ENCODE measurements around the gene STEAP1B.
"Not testable (repeated sequence)": the region's sequence is repeated elsewhere in the genome, so short reads cannot be mapped to it uniquely, and the experiment has no call there.

STEAP1B gene

GRCh38 chr7:22454446-22454845 is 45.5 kb downstream of the STEAP1B start:
- no peak for DNase-seq (ENCODE audit: low read depth in 3 of 3)

GRCh38 chr7:22452960-22453558 is 46.9 kb downstream of the STEAP1B start:
- no peak for DNase-seq (ENCODE audit: low read depth in 3 of 3)

GRCh38 chr7:22452142-22452959 is 47.6 kb downstream of the STEAP1B start:
- no peak for DNase-seq (ENCODE audit: low read depth in 3 of 3)

GRCh38 chr7:22450013-22450412 is 50.0 kb downstream of the STEAP1B start:
- DNase-seq (ENCODE audit: low read depth in 3 of 3) = not testable (repeated sequence)

- no peak for DNase-seq (ENCODE audit: low read depth in 3 of 3)
Observed at GRCh38 chr7:22447762-22448161, 52.2 kb downstream of the STEAP1B start.

DNA sequence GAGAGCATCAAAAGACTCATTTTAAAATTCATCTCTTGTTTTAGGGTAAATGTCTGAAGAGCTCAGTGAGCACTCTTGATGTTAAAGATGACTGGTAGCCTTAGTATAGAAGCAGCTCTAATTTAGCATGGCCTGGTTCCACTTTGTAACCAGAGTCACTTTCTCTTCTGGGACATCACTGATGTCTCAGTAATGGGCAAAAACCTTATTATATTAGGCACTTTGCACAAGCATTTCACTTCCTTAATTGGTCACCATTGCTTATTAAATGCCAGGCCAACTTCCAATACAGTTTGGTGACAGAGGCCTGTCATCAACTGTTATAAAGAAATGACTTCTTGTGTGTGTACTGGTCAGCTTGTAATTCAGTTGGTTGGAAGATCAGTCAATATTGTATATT is 53.0 kb downstream of the STEAP1B start:
- no peak for DNase-seq (ENCODE audit: low read depth in 3 of 3)

DNA sequence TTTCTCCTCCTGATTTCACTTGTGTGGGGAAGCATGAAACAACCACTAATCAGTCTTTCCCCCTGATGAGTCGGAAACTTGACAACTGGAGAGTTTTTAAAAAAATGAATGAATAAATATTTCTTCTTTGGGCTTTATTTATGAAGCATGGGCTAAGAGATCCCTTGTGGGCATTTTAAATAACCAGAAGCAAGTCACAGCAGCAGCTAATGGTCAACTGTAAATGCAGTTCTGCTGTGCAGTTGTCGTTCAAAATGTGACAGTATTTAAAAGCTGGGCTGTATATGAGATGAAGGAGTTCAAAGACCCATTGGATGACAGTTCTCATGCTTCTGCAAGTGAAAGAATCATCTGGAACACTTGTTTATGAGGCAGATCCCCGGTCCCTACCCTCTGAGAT is 54.1 kb downstream of the STEAP1B start:
- DNase-seq (ENCODE audit: low read depth in 3 of 3) = no peak

- no peak for DNase-seq (ENCODE audit: low read depth in 3 of 3)
Observed at GRCh38 chr7:22445140-22445743, 54.7 kb downstream of the STEAP1B start.

DNA sequence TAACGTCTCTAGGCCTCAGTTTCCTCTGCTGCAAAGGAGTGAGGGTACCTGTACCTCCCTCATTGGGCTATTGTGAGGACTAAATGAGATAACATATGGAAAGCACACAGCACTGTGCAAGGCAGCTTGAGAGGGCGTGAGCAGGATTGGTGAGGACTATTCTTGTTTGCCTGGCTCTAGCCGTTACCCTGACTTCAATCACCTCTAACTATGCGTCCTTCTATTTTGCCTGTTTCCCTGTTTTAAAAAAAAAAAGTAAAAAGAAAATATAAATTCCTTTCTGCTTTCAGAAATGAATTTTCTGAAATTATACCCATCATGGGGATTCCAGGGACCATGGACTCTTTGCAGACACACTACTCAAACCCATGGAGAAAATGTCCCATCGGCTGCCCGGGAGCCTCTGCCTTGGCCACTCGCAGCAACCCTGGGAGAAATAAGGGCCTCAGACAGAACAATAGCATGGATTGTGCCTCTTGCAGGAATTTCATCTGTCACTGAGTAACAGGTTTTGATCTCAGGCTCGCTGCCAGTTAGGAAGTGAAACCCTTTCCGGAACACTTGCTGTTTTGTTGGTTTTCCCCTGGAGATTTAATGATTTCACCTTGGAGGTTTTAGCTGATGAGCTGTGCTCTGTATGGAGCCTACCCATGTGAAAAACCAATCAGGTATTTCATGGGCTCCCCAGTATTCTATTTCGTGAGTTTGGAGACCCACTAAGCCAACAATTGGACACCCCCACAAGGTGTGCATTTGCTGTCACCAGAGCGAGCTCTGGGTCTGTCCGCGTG is 55.6 kb downstream of the STEAP1B start:
- no peak for DNase-seq (ENCODE audit: low read depth in 3 of 3)

DNA sequence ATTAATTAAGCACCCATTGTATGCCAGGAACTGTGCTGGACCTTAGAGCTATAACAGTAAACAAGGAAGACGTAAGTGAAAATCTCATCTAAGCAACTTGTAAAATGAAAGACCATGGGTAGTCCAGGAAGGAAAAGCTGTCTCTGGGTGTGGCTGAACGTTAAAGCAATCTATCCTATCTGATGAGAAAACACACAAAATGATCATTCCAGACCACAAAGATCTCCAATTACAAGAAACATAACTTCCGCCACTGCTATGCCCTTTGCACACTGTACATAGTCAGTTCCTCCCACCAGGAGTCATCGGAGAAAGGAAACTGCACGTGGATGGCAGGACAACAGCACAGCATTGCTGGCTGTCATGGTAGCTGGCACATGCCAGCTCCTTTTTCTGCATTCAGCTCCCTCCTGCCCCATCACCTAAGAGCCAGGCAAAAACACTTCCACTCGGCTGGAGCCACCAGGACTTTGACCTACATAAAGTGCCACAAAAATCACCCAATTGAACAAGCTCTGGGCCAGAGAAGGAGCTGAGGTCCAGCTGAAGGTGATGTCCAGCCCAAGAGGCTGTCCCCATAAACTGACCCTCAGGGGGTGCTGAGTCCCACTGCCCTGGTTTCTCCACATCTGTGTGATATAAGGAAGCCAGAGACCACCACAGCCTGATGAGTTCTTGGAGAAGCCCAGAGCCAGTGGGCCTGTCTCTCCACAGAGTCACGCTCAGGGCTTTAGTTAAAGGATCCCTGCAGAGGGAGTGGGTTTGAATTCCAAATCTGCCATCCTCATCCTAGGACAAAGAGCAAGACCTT is 56.4 kb downstream of the STEAP1B start:
- no peak for DNase-seq (ENCODE audit: low read depth in 3 of 3)

GRCh38 chr7:22442882-22443369 is 57.1 kb downstream of the STEAP1B start:
- DNase-seq (ENCODE audit: low read depth in 3 of 3) = no peak

DNA sequence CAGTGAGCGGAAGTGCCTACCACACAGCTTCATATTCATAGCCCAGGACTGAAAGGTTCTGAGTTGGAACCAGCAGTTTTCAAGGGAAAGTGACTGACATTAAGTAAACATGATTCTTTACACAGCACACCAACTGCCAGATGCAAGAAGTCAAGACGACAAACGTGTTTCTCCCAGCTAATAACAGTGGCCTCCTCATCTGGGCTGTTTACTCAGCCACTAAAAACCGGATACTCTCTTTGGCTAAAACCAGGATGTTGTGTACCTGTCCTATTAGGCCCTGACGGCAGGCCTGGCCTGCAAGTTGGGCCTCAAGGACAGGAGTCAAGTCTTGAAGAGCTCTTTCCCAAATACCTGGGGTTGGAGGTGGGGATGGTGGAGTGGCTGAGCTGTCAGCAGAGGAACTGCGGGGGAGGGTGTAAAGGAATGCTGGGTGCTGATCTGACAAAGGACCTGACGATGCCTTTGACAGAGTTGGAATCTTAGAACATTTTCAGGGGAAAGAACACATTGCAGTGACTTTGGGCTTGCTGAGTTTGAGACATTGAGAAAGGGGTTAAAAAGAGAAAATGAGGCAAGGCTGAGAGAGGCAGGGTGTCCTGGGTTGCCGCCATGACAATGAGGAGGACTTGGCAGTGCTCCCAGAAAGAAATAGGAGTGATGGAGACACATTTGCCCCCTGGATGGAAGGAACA is 57.7 kb downstream of the STEAP1B start:
- no peak for DNase-seq (ENCODE audit: low read depth in 3 of 3)

GRCh38 chr7:22441157-22441556 is 58.8 kb downstream of the STEAP1B start:
- no peak for DNase-seq (ENCODE audit: low read depth in 3 of 3)

- no peak for DNase-seq (ENCODE audit: low read depth in 3 of 3)
Observed at GRCh38 chr7:22438994-22439393, 61.0 kb downstream of the STEAP1B start.

- DNase-seq (ENCODE audit: low read depth in 3 of 3) = not testable (repeated sequence)
Observed at GRCh38 chr7:22436552-22436951, 63.4 kb downstream of the STEAP1B start.

DNA sequence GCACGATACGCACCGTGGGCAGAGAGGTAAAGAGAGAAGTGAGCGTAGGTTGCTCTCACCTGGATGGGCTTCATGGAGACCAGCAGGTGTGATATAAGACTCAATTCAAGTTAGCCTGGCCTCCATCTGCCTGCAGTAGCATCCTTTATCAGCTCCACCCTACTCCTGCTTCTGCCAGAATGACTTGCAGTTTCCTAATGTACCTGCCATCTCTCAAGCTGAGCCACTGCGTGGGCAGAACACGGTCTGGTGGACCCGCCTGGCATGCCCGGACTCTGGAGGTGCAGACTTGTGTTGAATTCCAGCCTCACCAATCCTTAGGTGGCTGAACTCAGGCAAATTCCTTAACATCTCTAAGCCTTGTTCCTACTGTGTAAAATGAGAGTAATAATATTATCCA is 64.3 kb downstream of the STEAP1B start:
- no peak for DNase-seq (ENCODE audit: low read depth in 3 of 3)

DNA sequence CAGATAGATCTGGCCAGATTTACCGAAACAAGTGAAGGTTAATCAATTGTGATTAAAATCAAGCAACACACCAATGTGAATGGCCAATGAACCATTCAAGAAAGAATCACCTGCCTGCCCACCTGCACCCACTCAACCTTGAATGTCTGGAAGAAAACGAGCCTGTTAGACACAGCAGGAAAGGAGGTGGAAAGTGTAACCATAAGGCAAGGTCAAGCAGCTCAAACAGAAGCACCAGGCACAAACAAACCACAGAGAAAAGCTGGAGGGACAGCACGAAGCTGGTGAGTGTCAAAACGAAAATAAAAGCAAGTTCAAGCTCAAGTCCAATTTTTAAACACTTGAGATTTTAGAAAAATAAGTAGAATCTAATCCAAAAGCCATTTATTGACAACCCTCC is 64.9 kb downstream of the STEAP1B start:
- DNase-seq (ENCODE audit: low read depth in 3 of 3) = no peak

DNA sequence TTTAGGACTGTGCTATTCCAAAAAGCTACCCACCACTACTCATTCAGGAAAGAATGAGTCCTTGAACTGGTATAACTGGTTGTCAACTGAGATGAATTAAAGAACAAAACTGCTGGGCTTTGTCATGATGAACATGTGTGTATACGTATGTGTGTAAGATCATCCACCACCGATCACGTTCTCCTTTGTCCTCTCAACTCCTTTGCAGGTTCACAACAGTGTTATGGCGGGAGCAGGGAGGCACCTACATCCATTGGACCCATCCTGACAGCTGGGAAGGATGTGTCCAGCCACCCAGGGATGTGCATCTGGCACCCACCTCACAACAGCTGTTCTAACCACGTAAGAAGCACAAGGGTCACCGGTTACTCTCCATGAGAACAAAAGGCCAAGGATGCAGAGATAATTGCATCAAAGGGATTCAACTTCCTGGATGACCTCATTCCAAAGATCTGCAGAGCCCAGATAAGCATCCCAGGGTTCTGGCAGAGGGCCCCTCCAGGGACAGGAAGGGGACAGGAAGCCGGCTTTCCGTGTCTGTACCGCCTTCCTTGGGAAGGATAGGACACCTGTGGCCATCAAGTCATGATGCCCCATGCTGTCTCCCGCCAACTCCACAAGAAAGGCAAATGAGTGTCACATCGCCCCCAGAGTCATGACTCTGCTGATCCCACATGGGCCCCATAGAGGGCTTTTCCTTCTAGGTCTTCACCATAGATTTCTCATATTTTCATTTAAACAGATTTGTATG is 66.1 kb downstream of the STEAP1B start:
- no peak for DNase-seq (ENCODE audit: low read depth in 3 of 3)

- not testable (repeated sequence) for DNase-seq (ENCODE audit: low read depth in 3 of 3)
Observed at GRCh38 chr7:22433165-22433700, 66.8 kb downstream of the STEAP1B start.

Measured in stimulated activated CD4-positive, alpha-beta T cell treated with anti-CD3 and anti-CD28 coated beads, TNF-alpha, amount 100 ng/mL, for 4 hours (primary cell).